Neural cell (in vitro differentiated cells): ENCODE results near the gene RNF128. TPM values are rescaled to one million over a fixed set of nuclear protein-coding genes. Genes with fewer than 3 reads are reported as not detected.

Experiments used
- H2AFZ ChIP-seq: fragments of 200-600, 300-800 bp; sonication (generic), shearing (Covaris generic); 2 replicates; pipeline ENCODE4 v1.6.0; 2014; ENCODE audit warnings: low read depth, mild to moderate bottlenecking, antibody characterized with exemption, low read length, moderate library complexity
- H3F3A ChIP-seq: fragments of 200-600 bp; shearing (Covaris generic); 2 replicates; pipeline ENCODE4 v1.6.1; 2016; ENCODE audit warnings: mild to moderate bottlenecking, moderate library complexity, mixed read lengths, antibody characterized with exemption, low read length; ENCODE audit not compliant: insufficient read depth, poor library complexity, severe bottlenecking
- H3K27ac ChIP-seq: fragments of 200-600, 300-800 bp; sonication (generic), shearing (Covaris generic); 2 replicates; pipeline ENCODE4 v1.5.1; 2014; ENCODE audit warnings: mild to moderate bottlenecking, low read length, moderate library complexity
- H3K27me3 ChIP-seq: fragments of 300-800, 200-600 bp; sonication (generic), shearing (Covaris generic); 2 replicates; pipeline ENCODE4 v1.6.0; 2014; ENCODE audit warnings: mild to moderate bottlenecking, low read depth, low read length, moderate library complexity; ENCODE audit not compliant: insufficient read depth
- H3K36me3 ChIP-seq: fragments of 300-800, 200-600 bp; sonication (generic), shearing (Covaris generic); 2 replicates; pipeline ENCODE4 v1.5.1; 2014; ENCODE audit warnings: mild to moderate bottlenecking, antibody characterized with exemption, low read length, moderate library complexity; ENCODE audit not compliant: insufficient read depth
- H3K4me2 ChIP-seq: fragments of 300-800, 200-600 bp; sonication (generic), shearing (Covaris generic); 2 replicates; pipeline ENCODE4 v1.6.0; 2014; ENCODE audit warnings: mild to moderate bottlenecking, low read length
- H3K4me3 ChIP-seq: fragments of 300-800, 200-600 bp; sonication (generic), shearing (Covaris generic); 2 replicates; pipeline ENCODE4 v1.5.1; 2014; ENCODE audit warnings: mild to moderate bottlenecking, low read length, moderate library complexity
- H3K79me2 ChIP-seq: fragments of 200-600 bp; shearing (Covaris generic); replicated peaks from 2 replicates; pipeline ENCODE4 v1.6.0; 2014; ENCODE audit warnings: mild to moderate bottlenecking, low read length, moderate library complexity; ENCODE audit not compliant: insufficient read depth
- H3K9ac ChIP-seq: fragments of 300-800, 200-600 bp; sonication (generic), shearing (Covaris generic); 2 replicates; pipeline ENCODE4 v1.6.1; 2016; ENCODE audit warnings: mild to moderate bottlenecking, low read length, mixed read lengths
- H3K9me2 ChIP-seq: fragments of 200-600 bp; shearing (Covaris generic); 2 replicates; pipeline ENCODE4 v1.6.1; 2016; ENCODE audit warnings: mild to moderate bottlenecking, low read length, mixed read lengths; ENCODE audit not compliant: insufficient read depth
- H3K9me3 ChIP-seq: fragments of 200-600, 300-800 bp; sonication (generic), shearing (Covaris generic); 2 replicates; pipeline ENCODE4 v1.6.1; 2016; ENCODE audit warnings: mild to moderate bottlenecking, mixed run types, low read length, moderate library complexity, mixed read lengths
- H4K20me1 ChIP-seq: fragments of 200-600 bp; shearing (Covaris generic); 2 replicates; pipeline ENCODE4 v1.6.1; 2016; ENCODE audit warnings: mild to moderate bottlenecking, mixed run types; ENCODE audit not compliant: insufficient read depth
- EP300 ChIP-seq: fragments of 450-650 bp; conservative IDR thresholded peaks from 2 replicates; pipeline ENCODE4 v1.6.1; 2014; ENCODE audit warnings: antibody characterized with exemption, mild to moderate bottlenecking, moderate library complexity; ENCODE audit not compliant: poor library complexity, severe bottlenecking
- EZH2 ChIP-seq: fragments of 200-600, 300-800 bp; shearing (Covaris generic), sonication (generic); IDR thresholded peaks from 2 replicates; pipeline ENCODE4 v1.6.1; 2014; ENCODE audit warnings: antibody characterized with exemption, low read length, borderline replicate concordance, mild to moderate bottlenecking; ENCODE audit not compliant: insufficient read depth, poor library complexity, severe bottlenecking
- MXI1 ChIP-seq: fragments of 450-650 bp; conservative IDR thresholded peaks from 2 replicates; pipeline ENCODE4 v1.6.1; 2014; ENCODE audit warnings: antibody characterized with exemption, mild to moderate bottlenecking; ENCODE audit not compliant: poor library complexity, severe bottlenecking
- POLR2AphosphoS5 ChIP-seq: IDR thresholded peaks from 2 replicates; pipeline ENCODE4 v1.6.1; 2012
- RAD21 ChIP-seq: fragments of 450-650 bp; conservative IDR thresholded peaks from 2 replicates; pipeline ENCODE4 v1.6.1; 2014; ENCODE audit warnings: antibody characterized with exemption, mild to moderate bottlenecking, moderate library complexity
- REST ChIP-seq: IDR thresholded peaks from 2 replicates; pipeline ENCODE4 v1.6.1; 2012; ENCODE audit warnings: borderline replicate concordance
- SMC3 ChIP-seq: fragments of 450-650 bp; conservative IDR thresholded peaks from 2 replicates; pipeline ENCODE4 v1.6.1; 2014; ENCODE audit warnings: antibody characterized with exemption, mild to moderate bottlenecking, moderate library complexity; ENCODE audit not compliant: poor library complexity
- TAF1 ChIP-seq: IDR thresholded peaks from 2 replicates; pipeline ENCODE4 v1.6.1; 2012; ENCODE audit warnings: low read depth
- polyA plus RNA-seq: library from polyadenylated mRNA; depleted of rRNA; stranded (reverse); fragments of >200 nt; gene quantifications from 2 replicates; pipeline ENCODE4 v1.2.3, GENCODE V29; 2014
- TF ChIP-seq, protein P1 (sequence below): fragments of 450-650 bp; IDR thresholded peaks from 2 replicates; pipeline ENCODE4 v1.5.1; 2014; ENCODE audit warnings: antibody characterized with exemption, mild to moderate bottlenecking, moderate library complexity; ENCODE audit not compliant: poor library complexity, severe bottlenecking

The RNF128 gene
- polyA plus RNA-seq, 1 donor from 2014 or later = 0.72 TPM

- no peaks in the 10 kb centered on the region for H3F3A ChIP-seq
- no peaks in the 10 kb centered on the region for H4K20me1 ChIP-seq
- no peaks in the 10 kb centered on the region for H3K9me2 ChIP-seq
- no peaks in the 10 kb centered on the region for H3K36me3 ChIP-seq
- no peaks in the 10 kb centered on the region for H3K79me2 ChIP-seq
- H3K9me3 ChIP-seq = no peaks in the 10 kb centered on the region
- H3K27ac ChIP-seq = no peak overlapping the region
- H3K27me3 ChIP-seq = no peaks in the 10 kb centered on the region
- H3K9ac ChIP-seq = no peak overlapping the region
- TF ChIP-seq RAD21 (no peak), TAF1 (no peak), POLR2AphosphoS5 (no peak), EZH2 (no peak)
- no peak overlapping the region for H3K4me2 ChIP-seq
- no peak overlapping the region for H3K4me3 ChIP-seq
- H2AFZ ChIP-seq = no peak overlapping the region
These were observed 20.0 kb upstream of the RNF128 start for GRCh38 chrX:106706466-106706865.

DNA sequence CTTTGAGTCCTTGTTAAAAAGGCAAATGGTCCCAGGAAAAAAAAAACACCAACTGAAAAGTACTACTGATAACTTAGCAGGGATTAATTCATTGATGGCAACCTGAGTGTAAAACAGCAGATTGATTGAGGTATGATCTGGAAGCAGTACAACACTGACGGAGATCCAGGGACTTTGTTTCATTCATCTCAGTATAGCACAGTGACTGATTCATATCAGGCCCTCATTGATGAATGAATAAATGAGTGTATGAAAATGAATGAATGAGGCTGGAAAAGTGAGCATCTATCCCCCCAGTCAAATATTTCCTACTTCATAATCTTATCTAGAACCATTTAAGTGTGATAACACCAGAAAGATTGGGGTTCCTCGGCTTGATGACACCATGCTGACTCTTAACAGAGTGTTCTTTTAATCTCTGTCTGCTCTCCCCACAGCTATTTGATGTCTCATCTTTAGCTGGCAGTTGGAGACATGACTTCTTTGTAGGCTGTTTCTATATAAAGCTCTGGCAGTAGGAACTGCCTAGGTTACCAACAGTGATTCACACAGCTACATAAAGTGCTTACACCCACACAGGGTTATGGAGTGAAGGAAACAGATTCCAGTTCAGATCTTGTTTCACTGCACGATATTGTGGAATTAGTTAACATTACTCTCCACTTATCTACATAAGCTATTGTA is 18.6 kb upstream of the RNF128 start:
- no peaks in the 10 kb centered on the region for H3K9me3 ChIP-seq
- H2AFZ ChIP-seq = no peak overlapping the region
- H3K27ac ChIP-seq = no peak overlapping the region

More for the DNA sequence above, 18.6 kb upstream of the RNF128 start:
- H3K4me2 ChIP-seq = no peak overlapping the region
- H3K27me3 ChIP-seq = no peaks in the 10 kb centered on the region
- H3F3A ChIP-seq = no peaks in the 10 kb centered on the region
- no peaks in the 10 kb centered on the region for H3K9me2 ChIP-seq
- H3K4me3 ChIP-seq = no peak overlapping the region
- H3K36me3 ChIP-seq = no peaks in the 10 kb centered on the region
- no peaks in the 10 kb centered on the region for H3K79me2 ChIP-seq
- TF ChIP-seq EP300 (no peak), POLR2AphosphoS5 (no peak), MXI1 (no peak), EZH2 (no peak), RAD21 (no peak), TAF1 (no peak), REST (no peak), SMC3 (no peak)
- TF ChIP-seq, protein P1, sequence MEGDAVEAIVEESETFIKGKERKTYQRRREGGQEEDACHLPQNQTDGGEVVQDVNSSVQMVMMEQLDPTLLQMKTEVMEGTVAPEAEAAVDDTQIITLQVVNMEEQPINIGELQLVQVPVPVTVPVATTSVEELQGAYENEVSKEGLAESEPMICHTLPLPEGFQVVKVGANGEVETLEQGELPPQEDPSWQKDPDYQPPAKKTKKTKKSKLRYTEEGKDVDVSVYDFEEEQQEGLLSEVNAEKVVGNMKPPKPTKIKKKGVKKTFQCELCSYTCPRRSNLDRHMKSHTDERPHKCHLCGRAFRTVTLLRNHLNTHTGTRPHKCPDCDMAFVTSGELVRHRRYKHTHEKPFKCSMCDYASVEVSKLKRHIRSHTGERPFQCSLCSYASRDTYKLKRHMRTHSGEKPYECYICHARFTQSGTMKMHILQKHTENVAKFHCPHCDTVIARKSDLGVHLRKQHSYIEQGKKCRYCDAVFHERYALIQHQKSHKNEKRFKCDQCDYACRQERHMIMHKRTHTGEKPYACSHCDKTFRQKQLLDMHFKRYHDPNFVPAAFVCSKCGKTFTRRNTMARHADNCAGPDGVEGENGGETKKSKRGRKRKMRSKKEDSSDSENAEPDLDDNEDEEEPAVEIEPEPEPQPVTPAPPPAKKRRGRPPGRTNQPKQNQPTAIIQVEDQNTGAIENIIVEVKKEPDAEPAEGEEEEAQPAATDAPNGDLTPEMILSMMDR = no peak
- H3K9ac ChIP-seq = no peak overlapping the region
- H4K20me1 ChIP-seq = no peaks in the 10 kb centered on the region
